GM18907 (cell line): Measurements from ENCODE around the gene GABPB2.

ENCODE experiments used
- ATAC-seq: cut with Tn5 transposase; IDR thresholded peaks from one replicate; pipeline ENCODE4 v1.9.1; 2021; ENCODE audit warnings: mild to moderate bottlenecking, moderate library complexity; ENCODE audit not compliant: unreplicated experiment

Gene GABPB2

GRCh38 chr1:151131701-151132334 is 61.3 kb downstream of the GABPB2 start:
- no peak for ATAC-seq

GRCh38 chr1:151132335-151133017 is 61.9 kb downstream of the GABPB2 start:
- ATAC-seq, result no peak

GRCh38 chr1:151133018-151133806 is 62.7 kb downstream of the GABPB2 start:
- ATAC-seq, result no peak

- ATAC-seq, result no peak
Measured at GRCh38 chr1:151134396-151134795, 63.8 kb downstream of the GABPB2 start.

- ATAC-seq, result no peak
Measured at GRCh38 chr1:151134991-151135390, 64.4 kb downstream of the GABPB2 start.

- ATAC-seq, result no peak
Measured at GRCh38 chr1:151135433-151136385, 65.1 kb downstream of the GABPB2 start.

GRCh38 chr1:151137789-151138188 is 67.2 kb downstream of the GABPB2 start:
- ATAC-seq, result no peak

- ATAC-seq, result no peak
Measured at GRCh38 chr1:151142411-151143056, 72.0 kb downstream of the GABPB2 start.

- ATAC-seq, result no peak
Measured at GRCh38 chr1:151143057-151143435, 72.5 kb downstream of the GABPB2 start.

- ATAC-seq, result no peak
Measured at GRCh38 chr1:151143986-151144385, 73.4 kb downstream of the GABPB2 start.

GRCh38 chr1:151144474-151145303 is 74.1 kb downstream of the GABPB2 start:
- no peak for ATAC-seq

GRCh38 chr1:151145304-151146071 is 74.9 kb downstream of the GABPB2 start:
- ATAC-seq, result no peak

- no peak for ATAC-seq
Measured at GRCh38 chr1:151146072-151146411, 75.5 kb downstream of the GABPB2 start.

- peak; percentile 97 for ATAC-seq
Measured at GRCh38 chr1:151146412-151147131, 76.0 kb downstream of the GABPB2 start, which contains the start of gene SEMA6C. TSS of gene SEMA6C (minus strand) at chr1:151146631. CDS start at chr1:151142621, 4,010 bp downstream.

- ATAC-seq, result no peak
Measured at GRCh38 chr1:151147132-151147503, 76.6 kb downstream of the GABPB2 start.

GRCh38 chr1:151147665-151148064 is 77.1 kb downstream of the GABPB2 start:
- no peak for ATAC-seq

- peak; percentile 68 for ATAC-seq
Measured at GRCh38 chr1:151156515-151156819, 85.9 kb downstream of the GABPB2 start, which contains the start of gene TNFAIP8L2. TSS of gene TNFAIP8L2 (plus strand) at chr1:151156649. CDS start at chr1:151158698, 2,049 bp downstream.

GRCh38 chr1:151157067-151157531 is 86.5 kb downstream of the GABPB2 start:
- no peak for ATAC-seq
